Fibroblast of pulmonary artery (primary cell): ENCODE results near the gene REG4.

Experiments
- DNase-seq: peaks from one replicate; pipeline ENCODE4 v3.0.0-alpha.2; 2010; ENCODE audit warnings: low read depth
- H3K4me3 ChIP-seq: replicated peaks from 2 replicates; pipeline ENCODE4 v1.5.1; 2011; ENCODE audit warnings: low read depth, mild to moderate bottlenecking, control low read depth, low read length, moderate library complexity
- CTCF ChIP-seq: IDR thresholded peaks from 2 replicates; pipeline ENCODE4 v1.5.1; 2011; ENCODE audit warnings: mild to moderate bottlenecking, control low read depth, low read length, inconsistent platforms; ENCODE audit errors: missing control alignments

Gene REG4

GRCh38 chr1:119808972-119809550 lies 2.2 kb downstream of the REG4 start:
- no peak overlapping the region for H3K4me3 ChIP-seq
- peak; percentile 95 for TF ChIP-seq CTCF
- peak; percentile 79 for DNase-seq

GRCh38 chr1:119808491-119808890 lies 2.8 kb downstream of the REG4 start:
- H3K4me3 ChIP-seq: no peak overlapping the region
- TF ChIP-seq CTCF: no peak
- DNase-seq: no peak

GRCh38 chr1:119806489-119806888 lies 4.8 kb downstream of the REG4 start:
- no peak for TF ChIP-seq CTCF
- DNase-seq: no peak
- no peak overlapping the region for H3K4me3 ChIP-seq

- H3K4me3 ChIP-seq: no peak overlapping the region
- DNase-seq: no peak
- no peak for TF ChIP-seq CTCF
Measured at GRCh38 chr1:119805746-119806145, 5.5 kb downstream of the REG4 start.

- DNase-seq: no peak
- H3K4me3 ChIP-seq: no peak overlapping the region
- TF ChIP-seq CTCF: no peak
Measured at GRCh38 chr1:119805247-119805646, 6.0 kb downstream of the REG4 start.

- DNase-seq: no peak
- TF ChIP-seq CTCF: no peak
- no peak overlapping the region for H3K4me3 ChIP-seq
Measured at GRCh38 chr1:119799599-119800177, 11.6 kb downstream of the REG4 start.

- no peak for TF ChIP-seq CTCF
- no peak overlapping the region for H3K4me3 ChIP-seq
- DNase-seq: no peak
Measured at GRCh38 chr1:119799003-119799402, 12.3 kb downstream of the REG4 start.
